A673 (cell line): ENCODE results near the gene SPI1. TPM values are rescaled to one million over a fixed set of nuclear protein-coding genes. Genes with fewer than 3 reads are reported as not detected.

Experiments
- BruUV-seq: library from RNA; stranded (reverse); fragments of 400-500 nt; replicated peaks from 2 replicates; lab custom pipeline; 2021; lab: Mats Ljungman, UMichigan
- CTCF ChIA-PET: fragments of 300-600 bp; sonication (Branson Sonifier 250); formaldehyde crosslinking; loops from one replicate; lab custom pipeline; 2022; ENCODE audit warnings: antibody characterized with exemption; lab: Charles Lee
- POLR2A ChIA-PET: fragments of 300-600 bp; sonication (Branson Sonifier 250); formaldehyde crosslinking; loops from one replicate; lab custom pipeline; 2022; ENCODE audit warnings: antibody characterized with exemption; ENCODE audit not compliant: low non-redundant PET; lab: Charles Lee
- DNase-seq: peaks from one replicate; pipeline ENCODE4 v3.0.0-alpha.2; 2015; ENCODE audit warnings: low spot score
- H3K27ac ChIP-seq: fragments of 200-600 bp; sonication (generic); 2 replicates; pipeline ENCODE4 v1.5.1; 2016; ENCODE audit warnings: mixed run types, low read depth, mild to moderate bottlenecking, mixed read lengths, antibody characterized with exemption, low read length; ENCODE audit not compliant: poor library complexity, severe bottlenecking
- H3K27me3 ChIP-seq: fragments of 200-600 bp; sonication (generic); replicated peaks from 2 replicates; pipeline ENCODE4 v1.6.1; 2017; ENCODE audit warnings: mixed run types, low read depth, mild to moderate bottlenecking, mixed read lengths, antibody characterized with exemption, low read length; ENCODE audit not compliant: insufficient read depth, poor library complexity
- H3K36me3 ChIP-seq: fragments of 200-600 bp; sonication (generic); 2 replicates; pipeline ENCODE4 v1.6.1; 2016; ENCODE audit warnings: mixed run types, mild to moderate bottlenecking, mixed read lengths, antibody characterized with exemption, low read length; ENCODE audit not compliant: insufficient read depth, poor library complexity, severe bottlenecking
- H3K4me1 ChIP-seq: fragments of 200-600 bp; sonication (generic); 2 replicates; pipeline ENCODE4 v1.6.1; 2017; ENCODE audit warnings: mixed run types, mild to moderate bottlenecking, mixed read lengths, antibody characterized with exemption, low read length; ENCODE audit not compliant: insufficient read depth, poor library complexity, severe bottlenecking
- H3K4me3 ChIP-seq: fragments of 200-600 bp; sonication (generic); 2 replicates; pipeline ENCODE4 v1.5.1; 2016; ENCODE audit warnings: low read depth, mixed run types, mild to moderate bottlenecking, mixed read lengths, low read length; ENCODE audit not compliant: poor library complexity, severe bottlenecking
- H3K9me3 ChIP-seq: fragments of 200-600 bp; sonication (generic); 2 replicates; pipeline ENCODE4 v1.6.1; 2016; ENCODE audit warnings: mixed run types, low read depth, mild to moderate bottlenecking, mixed read lengths, antibody characterized with exemption, low read length; ENCODE audit not compliant: poor library complexity, severe bottlenecking
- EZH2 ChIP-seq: fragments of 200-600 bp; sonication (generic); IDR thresholded peaks from 2 replicates; pipeline ENCODE4 v1.6.1; 2017; ENCODE audit warnings: borderline replicate concordance, low read depth, mild to moderate bottlenecking, mixed read lengths, antibody characterized with exemption, low read length; ENCODE audit not compliant: poor library complexity, severe bottlenecking
- intact Hi-C: fragments of 100-400 bp; cut with micrococcal nuclease; formaldehyde crosslinking; loops from one replicate; pipeline ENCODE4 v1.10.0; 2022; ENCODE audit not compliant: unreplicated experiment
- total RNA-seq: library from RNA; stranded (reverse); gene quantifications from 2 replicates; pipeline ENCODE4 v1.2.3, GENCODE V29; 2021
- TF ChIP-seq, protein P1 (sequence below): fragments of 300-800, 200-600 bp; sonication (generic); conservative IDR thresholded peaks from 2 replicates; pipeline ENCODE4 v1.5.1; 2017; ENCODE audit warnings: low read depth, mild to moderate bottlenecking, antibody characterized with exemption, low read length, moderate library complexity, mixed read lengths

Gene SPI1
- total RNA-seq, 1 experiment from 2014 or later: not detected

DNA sequence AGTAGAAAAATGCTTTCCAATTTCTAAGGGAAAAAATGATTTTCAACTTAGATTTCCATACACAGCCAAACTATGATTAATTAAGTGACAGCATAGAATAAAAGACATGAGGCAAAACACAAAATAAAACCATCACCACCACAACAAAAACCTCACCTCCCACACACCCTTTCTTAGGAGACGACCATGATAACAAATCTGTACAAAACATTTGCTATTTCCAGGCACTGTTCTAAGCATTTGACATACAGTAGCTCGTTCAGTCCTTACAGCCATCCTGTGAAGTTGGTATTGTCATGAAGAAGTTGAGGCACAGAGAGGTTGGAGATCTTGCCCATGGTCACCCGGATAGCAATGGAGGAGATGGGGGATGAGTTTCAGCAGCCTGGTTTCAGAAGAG lies 8.7 kb downstream of the SPI1 start:
- TF ChIP-seq, protein P1, sequence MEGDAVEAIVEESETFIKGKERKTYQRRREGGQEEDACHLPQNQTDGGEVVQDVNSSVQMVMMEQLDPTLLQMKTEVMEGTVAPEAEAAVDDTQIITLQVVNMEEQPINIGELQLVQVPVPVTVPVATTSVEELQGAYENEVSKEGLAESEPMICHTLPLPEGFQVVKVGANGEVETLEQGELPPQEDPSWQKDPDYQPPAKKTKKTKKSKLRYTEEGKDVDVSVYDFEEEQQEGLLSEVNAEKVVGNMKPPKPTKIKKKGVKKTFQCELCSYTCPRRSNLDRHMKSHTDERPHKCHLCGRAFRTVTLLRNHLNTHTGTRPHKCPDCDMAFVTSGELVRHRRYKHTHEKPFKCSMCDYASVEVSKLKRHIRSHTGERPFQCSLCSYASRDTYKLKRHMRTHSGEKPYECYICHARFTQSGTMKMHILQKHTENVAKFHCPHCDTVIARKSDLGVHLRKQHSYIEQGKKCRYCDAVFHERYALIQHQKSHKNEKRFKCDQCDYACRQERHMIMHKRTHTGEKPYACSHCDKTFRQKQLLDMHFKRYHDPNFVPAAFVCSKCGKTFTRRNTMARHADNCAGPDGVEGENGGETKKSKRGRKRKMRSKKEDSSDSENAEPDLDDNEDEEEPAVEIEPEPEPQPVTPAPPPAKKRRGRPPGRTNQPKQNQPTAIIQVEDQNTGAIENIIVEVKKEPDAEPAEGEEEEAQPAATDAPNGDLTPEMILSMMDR: no peak
- no peak for TF ChIP-seq EZH2
- ChIA-PET CTCF (interaction anchor here (0.6 to 0.7 kb wide), 2 partner anchors 85 to 386 kb away, joined by 3 read pairs; no protein-coding TSS in a partner anchor), POLR2A (interaction anchor here (0.7 kb wide), 1 partner anchor 199 kb away, joined by 4 read pairs; no protein-coding TSS in a partner anchor)
- no peaks in the 10 kb centered on the region for H3K36me3 ChIP-seq
- intact Hi-C loops: loop anchor here (5.0 to 10.0 kb wide), 2 partner anchors 483 to 745 kb away; no protein-coding TSS in a partner anchor
- H3K27me3 ChIP-seq: no peaks in the 10 kb centered on the region
- no peaks in the 10 kb centered on the region for H3K9me3 ChIP-seq
- no TSS peak for BruUV-seq
- H3K4me1 ChIP-seq: no peaks in the 10 kb centered on the region
- H3K4me3 ChIP-seq: no peak overlapping the region
- no peak for DNase-seq
- no peak overlapping the region for H3K27ac ChIP-seq

- no peaks in the 10 kb centered on the region for H3K4me1 ChIP-seq
- CTCF ChIA-PET: no interaction called here
- intact Hi-C loops: no loop called here
- H3K27me3 ChIP-seq: no peaks in the 10 kb centered on the region
- DNase-seq: no peak
- H3K4me3 ChIP-seq: no peak overlapping the region
- POLR2A ChIA-PET: no interaction called here
- no peaks in the 10 kb centered on the region for H3K9me3 ChIP-seq
- H3K27ac ChIP-seq: no peak overlapping the region
- H3K36me3 ChIP-seq: no peaks in the 10 kb centered on the region
- no TSS peak for BruUV-seq
- no peak for TF ChIP-seq EZH2
- TF ChIP-seq, protein P1: no peak
These were observed 12.3 kb downstream of the SPI1 start for GRCh38 chr11:47366020-47366490.

DNA sequence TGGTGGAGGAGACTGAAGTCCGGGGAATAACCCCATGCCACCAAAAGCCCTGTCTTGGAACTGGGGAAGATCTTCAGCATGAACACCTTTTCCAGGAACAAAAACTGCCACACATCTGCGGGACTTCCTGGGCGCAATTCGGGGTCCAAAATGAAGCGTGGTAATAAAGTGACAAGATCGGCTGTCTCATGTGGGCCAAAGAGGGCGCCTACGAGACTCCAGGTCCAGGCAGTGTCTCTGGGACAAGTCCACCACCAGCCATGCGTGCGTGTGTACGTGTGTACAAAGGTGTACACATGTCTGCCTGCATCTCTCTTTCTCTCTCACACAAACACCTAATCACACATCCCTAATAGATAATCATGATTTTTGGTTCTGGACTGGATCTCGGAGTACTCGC lies 16.9 kb downstream of the SPI1 start:
- intact Hi-C loops: no loop called here
- H3K4me3 ChIP-seq: no peak overlapping the region
- no peak for DNase-seq
- H3K36me3 ChIP-seq: no peaks in the 10 kb centered on the region
- TF ChIP-seq, protein P1: no peak
- no peak for TF ChIP-seq EZH2
- BruUV-seq: no TSS peak
- POLR2A ChIA-PET: no interaction called here
- H3K27me3 ChIP-seq: no peaks in the 10 kb centered on the region
- CTCF ChIA-PET: no interaction called here
- no peaks in the 10 kb centered on the region for H3K9me3 ChIP-seq
- H3K4me1 ChIP-seq: no peaks in the 10 kb centered on the region
- H3K27ac ChIP-seq: no peak overlapping the region
